Ovary (tissue), 3 donors: ENCODE measurements around the gene ICAM5.

Source experiments
- CTCF ChIP-seq, 3 donors: fragments of 450-650 bp in 2 of 3; fragments of 200-600 bp in 1 of 3; IDR thresholded peaks; one replicate each; pipeline versions ENCODE4 v1.5.1 to v1.8.0; 2016 to 2022; ENCODE audit warnings: antibody characterized with exemption in 3 of 3, mild to moderate bottlenecking in 1 of 3
- POLR2A ChIP-seq: fragments of 450-650 bp; IDR thresholded peaks from one replicate; pipeline ENCODE4 v1.6.1; 2017; ENCODE audit warnings: antibody characterized with exemption, mild to moderate bottlenecking, moderate library complexity
- donor health status: DM: no; HTN: no; CAD: no.

GRCh38 chr19:10278935-10279334 is 10.8 kb upstream of the ICAM5 start:
- TF ChIP-seq POLR2A: no peak
- TF ChIP-seq CTCF (IDR thresholded peaks at IDR 0.05): no peak
